SK-N-SH treated with all-trans-retinoic acid at 6 μM for 48 hours (cell line): Measurements from ENCODE around the gene ARPC3.
"Not testable (repeated sequence)": the region's sequence is repeated elsewhere in the genome, so short reads cannot be mapped to it uniquely, and the experiment has no call there.

Experiments used
- ATAC-seq: fragments of 200-7000 bp; cut with Tn5 transposase; 3 replicates; pipeline ENCODE4 v1.9.1; 2020; ENCODE audit warnings: mild to moderate bottlenecking, moderate library complexity
- ARNTL ChIP-seq: fragments of 450-650 bp; formaldehyde crosslinking; IDR thresholded peaks from 2 replicates; pipeline ENCODE4 v1.5.0; 2020; ENCODE audit warnings: low read depth, mild to moderate bottlenecking, moderate library complexity, borderline replicate concordance
- CSDC2 ChIP-seq: fragments of 250-450 bp; sonication (Bioruptor Pico); IDR thresholded peaks from 2 replicates; pipeline ENCODE4 v1.5.0; 2020; ENCODE audit warnings: mild to moderate bottlenecking, moderate library complexity
- ESRRG ChIP-seq: fragments of 250-450 bp; sonication (Bioruptor Pico); IDR thresholded peaks from 2 replicates; pipeline ENCODE4 v1.6.1; 2021; ENCODE audit warnings: mild to moderate bottlenecking
- GLIS3 ChIP-seq: fragments of 250-450 bp; sonication (Bioruptor Pico); IDR thresholded peaks from 2 replicates; pipeline ENCODE4 v1.5.0; 2020; ENCODE audit warnings: mild to moderate bottlenecking, moderate library complexity
- ISL1 ChIP-seq: fragments of 250-450 bp; sonication (Bioruptor Pico); IDR thresholded peaks from 2 replicates; pipeline ENCODE4 v2.1.2; 2022; ENCODE audit warnings: mild to moderate bottlenecking, moderate library complexity
- OSR1 ChIP-seq: fragments of 250-450 bp; sonication (Bioruptor Pico); IDR thresholded peaks from 2 replicates; pipeline ENCODE4 v1.8.0; 2022; ENCODE audit warnings: moderate library complexity, mild to moderate bottlenecking, inconsistent platforms
- PPARA ChIP-seq: fragments of 250-450 bp; sonication (Bioruptor Pico); IDR thresholded peaks from 2 replicates; pipeline ENCODE4 v1.5.0; 2020; ENCODE audit warnings: mild to moderate bottlenecking, borderline replicate concordance
- TCF4 ChIP-seq: fragments of 250-450 bp; sonication (Bioruptor Pico); IDR thresholded peaks from 2 replicates; pipeline ENCODE4 v1.8.0; 2021; ENCODE audit warnings: mild to moderate bottlenecking, moderate library complexity, borderline replicate concordance
- TOX ChIP-seq: fragments of 250-450 bp; sonication (Bioruptor Pico); IDR thresholded peaks from 2 replicates; pipeline ENCODE4 v1.8.0; 2021; ENCODE audit warnings: mild to moderate bottlenecking, moderate library complexity, borderline replicate concordance
- ZC3H10 ChIP-seq: fragments of 250-450 bp; sonication (Bioruptor Pico); IDR thresholded peaks from 2 replicates; pipeline ENCODE4 v1.5.1; 2021; ENCODE audit warnings: mild to moderate bottlenecking, moderate library complexity
- ZFP3 ChIP-seq: fragments of 250-450 bp; sonication (Bioruptor Pico); IDR thresholded peaks from 2 replicates; pipeline ENCODE4 v1.5.0; 2020; ENCODE audit warnings: mild to moderate bottlenecking, moderate library complexity
- ZFP30 ChIP-seq: fragments of 450-650 bp; formaldehyde crosslinking; IDR thresholded peaks from 2 replicates; pipeline ENCODE4 v1.5.0; 2022; ENCODE audit warnings: mild to moderate bottlenecking, moderate library complexity
- ZNF70 ChIP-seq: fragments of 450-650 bp; formaldehyde crosslinking; IDR thresholded peaks from 2 replicates; pipeline ENCODE4 v1.5.0; 2020; ENCODE audit warnings: mild to moderate bottlenecking, moderate library complexity
- ZNF8 ChIP-seq: fragments of 450-650 bp; formaldehyde crosslinking; IDR thresholded peaks from 2 replicates; pipeline ENCODE4 v1.5.0; 2020; ENCODE audit warnings: mild to moderate bottlenecking, moderate library complexity
- TF ChIP-seq, protein P1 (sequence below): fragments of 250-450 bp; sonication (Bioruptor Pico); IDR thresholded peaks from 2 replicates; pipeline ENCODE4 v1.8.0; 2020; ENCODE audit warnings: mild to moderate bottlenecking, moderate library complexity, borderline replicate concordance
- TF ChIP-seq, protein P2 (sequence below): fragments of 250-450 bp; sonication (Bioruptor Pico); IDR thresholded peaks from 2 replicates; pipeline ENCODE4 v1.5.0; 2020; ENCODE audit warnings: mild to moderate bottlenecking, moderate library complexity
- TF ChIP-seq, protein P3 (sequence below): fragments of 250-450 bp; sonication (Bioruptor Pico); IDR thresholded peaks from 2 replicates; pipeline ENCODE4 v1.5.1; 2021; ENCODE audit warnings: mild to moderate bottlenecking, moderate library complexity
- TF ChIP-seq, protein P4 (sequence below): fragments of 250-450 bp; sonication (Bioruptor Pico); IDR thresholded peaks from 2 replicates; pipeline ENCODE4 v1.5.1; 2020; ENCODE audit warnings: low read depth, mild to moderate bottlenecking, moderate library complexity

ARPC3 gene

DNA sequence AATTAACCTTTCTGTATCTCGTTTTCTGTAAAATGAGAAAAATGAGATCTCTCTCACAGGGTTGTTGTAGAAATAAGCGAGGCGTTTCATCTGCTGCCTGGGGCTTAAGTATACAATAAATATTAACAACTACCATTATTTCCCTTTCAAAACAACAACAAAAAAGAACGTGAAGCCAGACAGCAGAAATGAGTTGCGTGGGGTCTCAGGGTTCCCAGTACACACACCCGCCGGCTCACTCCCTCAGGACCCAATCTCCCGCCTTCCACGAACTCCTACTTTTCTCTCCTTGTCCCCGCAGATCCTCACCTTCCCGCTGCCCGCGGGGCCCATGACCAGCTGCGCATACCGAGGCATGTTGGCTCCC is 17.7 kb upstream of the ARPC3 start:
- TF ChIP-seq OSR1 (CRISPR knock-in tag) (no peak), ZNF8 (CRISPR knock-in tag) (no peak), GLIS3 (CRISPR knock-in tag) (no peak), TOX (CRISPR knock-in tag) (no peak), ZFP3 (CRISPR knock-in tag) (peak; percentile 22; the same call in 1 of the 2 replicates), ESRRG (CRISPR knock-in tag) (no peak)
- no peak for ATAC-seq

DNA sequence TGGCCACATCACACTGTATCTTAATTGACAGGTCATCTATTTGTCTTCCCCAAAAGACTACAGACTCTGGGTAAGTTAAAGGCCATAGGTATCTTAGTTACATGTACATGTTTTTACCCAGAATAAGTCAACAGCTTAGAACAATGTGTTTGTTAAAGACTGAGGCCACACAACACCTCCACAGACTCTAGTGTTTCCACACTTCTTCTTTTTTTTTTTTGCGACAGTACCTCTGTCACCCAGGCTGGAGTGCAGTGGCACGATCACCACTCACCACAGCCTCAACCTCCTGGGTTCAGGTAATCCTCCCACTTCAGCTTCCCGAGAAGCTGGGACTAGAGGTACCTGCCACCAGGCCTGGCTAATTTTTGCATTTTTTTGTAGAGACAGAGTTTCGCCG is 16.7 kb upstream of the ARPC3 start:
- ATAC-seq = no peak
- no peak for TF ChIP-seq TOX (CRISPR knock-in tag)
- no peak for TF ChIP-seq GLIS3 (CRISPR knock-in tag)
- TF ChIP-seq ZFP30 (CRISPR knock-in tag) = no peak
- TF ChIP-seq, protein P1, sequence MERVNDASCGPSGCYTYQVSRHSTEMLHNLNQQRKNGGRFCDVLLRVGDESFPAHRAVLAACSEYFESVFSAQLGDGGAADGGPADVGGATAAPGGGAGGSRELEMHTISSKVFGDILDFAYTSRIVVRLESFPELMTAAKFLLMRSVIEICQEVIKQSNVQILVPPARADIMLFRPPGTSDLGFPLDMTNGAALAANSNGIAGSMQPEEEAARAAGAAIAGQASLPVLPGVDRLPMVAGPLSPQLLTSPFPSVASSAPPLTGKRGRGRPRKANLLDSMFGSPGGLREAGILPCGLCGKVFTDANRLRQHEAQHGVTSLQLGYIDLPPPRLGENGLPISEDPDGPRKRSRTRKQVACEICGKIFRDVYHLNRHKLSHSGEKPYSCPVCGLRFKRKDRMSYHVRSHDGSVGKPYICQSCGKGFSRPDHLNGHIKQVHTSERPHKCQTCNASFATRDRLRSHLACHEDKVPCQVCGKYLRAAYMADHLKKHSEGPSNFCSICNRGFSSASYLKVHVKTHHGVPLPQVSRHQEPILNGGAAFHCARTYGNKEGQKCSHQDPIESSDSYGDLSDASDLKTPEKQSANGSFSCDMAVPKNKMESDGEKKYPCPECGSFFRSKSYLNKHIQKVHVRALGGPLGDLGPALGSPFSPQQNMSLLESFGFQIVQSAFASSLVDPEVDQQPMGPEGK (CRISPR knock-in tag) = no peak
- TF ChIP-seq, protein P2, sequence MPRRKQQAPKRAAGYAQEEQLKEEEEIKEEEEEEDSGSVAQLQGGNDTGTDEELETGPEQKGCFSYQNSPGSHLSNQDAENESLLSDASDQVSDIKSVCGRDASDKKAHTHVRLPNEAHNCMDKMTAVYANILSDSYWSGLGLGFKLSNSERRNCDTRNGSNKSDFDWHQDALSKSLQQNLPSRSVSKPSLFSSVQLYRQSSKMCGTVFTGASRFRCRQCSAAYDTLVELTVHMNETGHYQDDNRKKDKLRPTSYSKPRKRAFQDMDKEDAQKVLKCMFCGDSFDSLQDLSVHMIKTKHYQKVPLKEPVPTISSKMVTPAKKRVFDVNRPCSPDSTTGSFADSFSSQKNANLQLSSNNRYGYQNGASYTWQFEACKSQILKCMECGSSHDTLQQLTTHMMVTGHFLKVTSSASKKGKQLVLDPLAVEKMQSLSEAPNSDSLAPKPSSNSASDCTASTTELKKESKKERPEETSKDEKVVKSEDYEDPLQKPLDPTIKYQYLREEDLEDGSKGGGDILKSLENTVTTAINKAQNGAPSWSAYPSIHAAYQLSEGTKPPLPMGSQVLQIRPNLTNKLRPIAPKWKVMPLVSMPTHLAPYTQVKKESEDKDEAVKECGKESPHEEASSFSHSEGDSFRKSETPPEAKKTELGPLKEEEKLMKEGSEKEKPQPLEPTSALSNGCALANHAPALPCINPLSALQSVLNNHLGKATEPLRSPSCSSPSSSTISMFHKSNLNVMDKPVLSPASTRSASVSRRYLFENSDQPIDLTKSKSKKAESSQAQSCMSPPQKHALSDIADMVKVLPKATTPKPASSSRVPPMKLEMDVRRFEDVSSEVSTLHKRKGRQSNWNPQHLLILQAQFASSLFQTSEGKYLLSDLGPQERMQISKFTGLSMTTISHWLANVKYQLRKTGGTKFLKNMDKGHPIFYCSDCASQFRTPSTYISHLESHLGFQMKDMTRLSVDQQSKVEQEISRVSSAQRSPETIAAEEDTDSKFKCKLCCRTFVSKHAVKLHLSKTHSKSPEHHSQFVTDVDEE (CRISPR knock-in tag) = no peak
- TF ChIP-seq CSDC2 = no peak
- no peak for TF ChIP-seq OSR1 (CRISPR knock-in tag)
- TF ChIP-seq, protein P3, sequence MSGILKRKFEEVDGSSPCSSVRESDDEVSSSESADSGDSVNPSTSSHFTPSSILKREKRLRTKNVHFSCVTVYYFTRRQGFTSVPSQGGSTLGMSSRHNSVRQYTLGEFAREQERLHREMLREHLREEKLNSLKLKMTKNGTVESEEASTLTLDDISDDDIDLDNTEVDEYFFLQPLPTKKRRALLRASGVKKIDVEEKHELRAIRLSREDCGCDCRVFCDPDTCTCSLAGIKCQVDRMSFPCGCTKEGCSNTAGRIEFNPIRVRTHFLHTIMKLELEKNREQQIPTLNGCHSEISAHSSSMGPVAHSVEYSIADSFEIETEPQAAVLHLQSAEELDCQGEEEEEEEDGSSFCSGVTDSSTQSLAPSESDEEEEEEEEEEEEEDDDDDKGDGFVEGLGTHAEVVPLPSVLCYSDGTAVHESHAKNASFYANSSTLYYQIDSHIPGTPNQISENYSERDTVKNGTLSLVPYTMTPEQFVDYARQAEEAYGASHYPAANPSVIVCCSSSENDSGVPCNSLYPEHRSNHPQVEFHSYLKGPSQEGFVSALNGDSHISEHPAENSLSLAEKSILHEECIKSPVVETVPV (CRISPR knock-in tag) = no peak
- TF ChIP-seq ARNTL (CRISPR knock-in tag) = no peak
- no peak for TF ChIP-seq ZC3H10 (CRISPR knock-in tag)
- TF ChIP-seq ZFP3 (CRISPR knock-in tag) = no peak

DNA sequence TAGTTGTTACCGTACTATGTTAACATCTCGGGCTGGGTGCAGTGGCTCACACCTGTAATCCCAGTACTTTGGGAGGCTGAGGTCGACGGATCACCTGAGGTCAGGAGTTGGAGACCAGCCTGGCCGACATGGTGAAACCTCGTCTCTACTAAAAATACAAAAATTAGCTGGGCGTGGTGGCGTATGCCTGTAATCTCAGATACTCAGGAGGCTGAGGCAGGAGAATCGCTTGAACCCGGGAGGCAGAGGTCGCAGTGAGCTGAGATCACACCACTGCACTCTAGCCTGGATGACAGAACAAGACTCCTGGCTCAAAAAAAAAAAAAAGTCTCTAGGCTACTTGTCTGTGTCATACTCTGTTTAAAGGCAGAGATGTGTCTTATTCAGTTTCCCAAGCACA is 15.6 kb upstream of the ARPC3 start:
- not testable (repeated sequence) for ATAC-seq

DNA sequence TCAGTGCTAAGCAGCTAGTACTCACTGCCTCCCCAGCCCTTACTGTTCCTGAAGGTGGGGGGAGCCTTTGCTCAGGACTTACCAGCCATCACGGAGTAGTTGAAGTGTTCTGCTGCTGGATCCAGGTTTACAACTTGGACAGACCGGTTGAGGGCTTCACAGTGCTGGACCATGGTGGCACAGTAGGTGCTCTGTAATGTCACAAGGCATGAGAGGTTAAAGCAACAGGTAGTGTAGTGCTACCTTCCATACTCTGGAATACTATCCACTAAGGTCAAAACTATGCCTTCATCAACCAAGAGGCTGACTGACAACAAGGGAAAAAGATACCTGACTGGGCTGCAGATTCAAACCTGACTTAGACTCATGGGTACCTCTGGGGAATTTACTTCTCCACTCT is 14.9 kb upstream of the ARPC3 start:
- TF ChIP-seq ZNF70 (CRISPR knock-in tag) = no peak
- TF ChIP-seq ZFP30 (CRISPR knock-in tag) = no peak
- no peak for ATAC-seq

DNA sequence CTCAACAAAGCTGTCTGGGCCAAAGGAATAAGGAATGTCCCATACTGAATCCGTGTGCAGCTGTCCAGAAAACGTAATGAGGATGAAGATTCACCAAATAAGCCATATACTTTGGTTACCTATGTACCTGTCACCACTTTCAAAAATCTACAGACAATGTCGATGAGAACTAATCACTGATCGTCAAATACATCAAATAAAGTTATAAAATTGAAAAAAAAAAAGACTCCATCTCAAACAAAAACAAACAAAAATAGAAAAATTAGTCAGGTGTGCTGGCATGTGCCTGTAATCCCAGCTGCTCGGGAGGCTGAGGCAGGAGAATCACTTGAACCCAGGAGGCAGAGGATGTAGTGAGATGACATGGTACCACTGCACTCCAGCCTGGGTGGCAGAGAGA is 11.1 kb upstream of the ARPC3 start:
- ATAC-seq = not testable (repeated sequence)

DNA sequence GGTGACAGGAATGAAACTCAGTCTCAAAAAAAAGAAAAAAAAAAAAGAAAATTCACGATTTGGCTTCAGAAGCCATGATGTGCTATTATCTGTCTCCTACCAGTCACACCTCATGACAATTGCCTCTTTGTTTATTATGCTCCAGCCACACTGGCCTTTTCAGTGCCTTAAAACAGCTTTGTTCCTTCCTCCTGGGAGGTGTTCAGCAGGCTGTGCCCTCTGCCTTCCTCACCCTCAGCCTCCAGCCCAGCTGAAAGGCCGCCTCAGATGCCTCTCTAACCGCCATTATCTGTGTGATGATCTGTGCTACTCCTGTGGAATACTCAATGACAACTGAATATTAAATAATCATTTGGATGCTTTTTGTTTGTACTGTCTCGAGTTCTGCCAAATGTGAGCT is 8.6 kb upstream of the ARPC3 start:
- ATAC-seq = no peak
- TF ChIP-seq ZFP30 (CRISPR knock-in tag) (no peak), ISL1 (CRISPR knock-in tag) (no peak), TCF4 (no peak), ZNF70 (CRISPR knock-in tag) (no peak), ZFP3 (CRISPR knock-in tag) (no peak), TOX (CRISPR knock-in tag) (no peak), ZNF8 (CRISPR knock-in tag) (no peak), PPARA (CRISPR knock-in tag) (no peak), OSR1 (CRISPR knock-in tag) (no peak), ZC3H10 (CRISPR knock-in tag) (no peak), ESRRG (CRISPR knock-in tag) (no peak), ARNTL (CRISPR knock-in tag) (no peak), GLIS3 (CRISPR knock-in tag) (no peak)
- TF ChIP-seq, protein P2 (CRISPR knock-in tag) = no peak
- TF ChIP-seq, protein P4, sequence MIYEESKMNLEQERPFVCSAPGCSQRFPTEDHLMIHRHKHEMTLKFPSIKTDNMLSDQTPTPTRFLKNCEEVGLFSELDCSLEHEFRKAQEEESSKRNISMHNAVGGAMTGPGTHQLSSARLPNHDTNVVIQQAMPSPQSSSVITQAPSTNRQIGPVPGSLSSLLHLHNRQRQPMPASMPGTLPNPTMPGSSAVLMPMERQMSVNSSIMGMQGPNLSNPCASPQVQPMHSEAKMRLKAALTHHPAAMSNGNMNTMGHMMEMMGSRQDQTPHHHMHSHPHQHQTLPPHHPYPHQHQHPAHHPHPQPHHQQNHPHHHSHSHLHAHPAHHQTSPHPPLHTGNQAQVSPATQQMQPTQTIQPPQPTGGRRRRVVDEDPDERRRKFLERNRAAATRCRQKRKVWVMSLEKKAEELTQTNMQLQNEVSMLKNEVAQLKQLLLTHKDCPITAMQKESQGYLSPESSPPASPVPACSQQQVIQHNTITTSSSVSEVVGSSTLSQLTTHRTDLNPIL (CRISPR knock-in tag) = no peak
- TF ChIP-seq, protein P3 (CRISPR knock-in tag) = no peak
- TF ChIP-seq, all 23 proteins: peak for 0
